HepG2 (cell line): Measurements from ENCODE around the gene ELAPOR1. TPM values are rescaled to one million over a fixed set of nuclear protein-coding genes. Genes with fewer than 3 reads are reported as not detected.

Experiments used
- AKAP8 ChIP-seq: sonication (generic); formaldehyde crosslinking; IDR thresholded peaks from 2 replicates; pipeline ENCODE4 v1.5.1; 2020; ENCODE audit warnings: mild to moderate bottlenecking, missing genetic modification reagents
- ELF3 ChIP-seq: IDR thresholded peaks from 2 replicates; pipeline ENCODE4 v1.6.1; 2016; ENCODE audit warnings: missing genetic modification reagents, missing compliant biosample characterization
- FOXK1 ChIP-seq: sonication (generic); formaldehyde crosslinking; IDR thresholded peaks from 2 replicates; pipeline ENCODE4 v1.4.0; 2020; ENCODE audit warnings: low read depth, missing genetic modification reagents, borderline replicate concordance
- HDAC2 ChIP-seq: sonication (generic); formaldehyde crosslinking; IDR thresholded peaks from 2 replicates; pipeline ENCODE4 v1.4.0; 2020; ENCODE audit warnings: missing genetic modification reagents
- MEF2D ChIP-seq: sonication (generic); formaldehyde crosslinking; IDR thresholded peaks from 2 replicates; pipeline ENCODE4 v1.5.1; 2020; ENCODE audit warnings: mild to moderate bottlenecking, missing genetic modification reagents
- POGZ ChIP-seq: sonication (generic); formaldehyde crosslinking; IDR thresholded peaks from 2 replicates; pipeline ENCODE4 v1.4.0; 2020; ENCODE audit warnings: mild to moderate bottlenecking, missing genetic modification reagents
- RARA ChIP-seq: IDR thresholded peaks from 2 replicates; pipeline ENCODE4 v1.6.1; 2016; ENCODE audit warnings: missing genetic modification reagents, missing compliant biosample characterization
- XRCC5 ChIP-seq: fragments of 200-400 bp; formaldehyde crosslinking; optimal IDR thresholded peaks from 2 replicates; pipeline ENCODE3; 2017; ENCODE audit warnings: mild to moderate bottlenecking, low read length
- ZNF317 ChIP-seq: sonication (generic); formaldehyde crosslinking; IDR thresholded peaks from 2 replicates; pipeline ENCODE4 v1.5.0; 2020; ENCODE audit warnings: mild to moderate bottlenecking, missing genetic modification reagents
- ZNF343 ChIP-seq: sonication (generic); formaldehyde crosslinking; IDR thresholded peaks from 2 replicates; pipeline ENCODE4 v1.4.0; 2020; ENCODE audit warnings: mild to moderate bottlenecking, missing genetic modification reagents
- ZNF75D ChIP-seq: sonication (generic); formaldehyde crosslinking; IDR thresholded peaks from 2 replicates; pipeline ENCODE4 v1.8.1; 2023; ENCODE audit warnings: missing genetic modification reagents, mild to moderate bottlenecking, borderline replicate concordance
- polyA plus RNA-seq, 8 experiments: library from polyadenylated mRNA; depleted of rRNA in 3 of 8; stranded (reverse) in 7 of 8; unstranded in 1 of 8; fragments of >200 nt; fragmentation: Illumina TruSeq in 4 of 8; extraction: Trizol in 4 of 8; gene quantifications; 2 replicates each; pipeline versions ENCODE4 v1.2.1 to v1.2.3, GENCODE V29; 2011 to 2016; ENCODE audit warnings: low read depth in 4 of 8, missing spikeins in 1 of 8, mixed read lengths in 1 of 8; ENCODE audit not compliant: insufficient read depth in 1 of 8
- total RNA-seq, 5 experiments: library from RNA; depleted of rRNA; stranded (reverse); fragments of >200 nt; fragmentation: Illumina TruSeq; extraction: Trizol; gene quantifications; 2 replicates each; pipeline ENCODE4 v1.2.3, GENCODE V29; 2016; ENCODE audit warnings: low read depth in 1 of 5
- TF ChIP-seq, protein P1 (sequence below): IDR thresholded peaks from 2 replicates; pipeline ENCODE4 v1.6.1; 2018; ENCODE audit warnings: missing genetic modification reagents, mild to moderate bottlenecking, missing compliant biosample characterization
- TF ChIP-seq, protein P2 (sequence below): sonication (generic); formaldehyde crosslinking; conservative IDR thresholded peaks from 2 replicates; pipeline ENCODE4 v1.4.0; 2020; ENCODE audit warnings: mild to moderate bottlenecking, missing genetic modification reagents, moderate library complexity
- TF ChIP-seq, protein P3 (sequence below): fragments of 450-650 bp; IDR thresholded peaks from 2 replicates; pipeline ENCODE4 v1.6.1; 2016
- TF ChIP-seq, protein P4 (sequence below): sonication (generic); formaldehyde crosslinking; IDR thresholded peaks from 2 replicates; pipeline ENCODE4 v1.4.0; 2020; ENCODE audit warnings: low read depth, mild to moderate bottlenecking, missing genetic modification reagents
- TF ChIP-seq, protein P5 (sequence below): sonication (generic); formaldehyde crosslinking; IDR thresholded peaks from 2 replicates; pipeline ENCODE4 v1.4.0; 2020; ENCODE audit warnings: missing genetic modification reagents
- TF ChIP-seq, protein P6 (sequence below): sonication (generic); formaldehyde crosslinking; IDR thresholded peaks from 2 replicates; pipeline ENCODE4 v1.8.0; 2022; ENCODE audit warnings: missing genetic modification reagents, mild to moderate bottlenecking, moderate library complexity, borderline replicate concordance

ELAPOR1 gene
- total and polyA plus RNA-seq, 2 of the 13 experiments (the other 11 are each of a cell fraction or from before 2014, with no cell fraction given) = 0.13 to 0.20 TPM

DNA sequence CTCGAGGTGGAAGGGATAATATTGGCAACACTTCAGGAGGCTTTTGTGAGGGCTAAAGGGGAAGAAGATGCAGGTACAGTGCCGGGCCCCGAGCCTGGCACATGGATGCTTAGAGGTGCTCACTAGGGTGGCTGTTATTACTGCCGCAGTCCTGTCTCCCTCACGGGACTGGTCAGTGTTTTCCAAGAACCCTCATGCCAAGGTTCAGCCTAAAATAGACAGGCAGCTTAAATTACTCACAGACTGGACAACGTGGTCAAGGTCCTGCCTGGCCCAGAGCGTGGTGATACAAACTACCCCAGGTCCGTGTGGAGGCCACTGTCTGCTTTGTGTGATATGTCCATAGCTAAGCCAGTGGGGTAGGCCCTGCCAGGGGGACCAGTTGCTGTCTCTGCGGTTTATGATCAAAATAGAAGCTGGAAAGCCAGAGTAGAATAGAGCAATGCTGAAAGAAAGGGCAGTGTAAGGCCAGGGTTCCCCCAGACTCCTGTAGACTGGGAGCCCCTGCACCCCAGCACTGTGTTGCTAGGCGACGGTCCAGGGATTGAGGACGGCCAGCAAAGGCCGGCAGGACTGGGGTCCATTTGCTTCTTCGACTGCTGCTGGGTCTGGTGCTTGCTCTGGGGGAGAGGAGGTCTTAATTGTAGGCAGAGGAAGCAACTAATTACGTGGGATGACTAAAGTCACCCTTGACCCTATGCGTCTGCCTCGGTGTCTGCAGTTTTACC is 36.1 kb downstream of the ELAPOR1 start (continued):
- TF ChIP-seq, protein P1, sequence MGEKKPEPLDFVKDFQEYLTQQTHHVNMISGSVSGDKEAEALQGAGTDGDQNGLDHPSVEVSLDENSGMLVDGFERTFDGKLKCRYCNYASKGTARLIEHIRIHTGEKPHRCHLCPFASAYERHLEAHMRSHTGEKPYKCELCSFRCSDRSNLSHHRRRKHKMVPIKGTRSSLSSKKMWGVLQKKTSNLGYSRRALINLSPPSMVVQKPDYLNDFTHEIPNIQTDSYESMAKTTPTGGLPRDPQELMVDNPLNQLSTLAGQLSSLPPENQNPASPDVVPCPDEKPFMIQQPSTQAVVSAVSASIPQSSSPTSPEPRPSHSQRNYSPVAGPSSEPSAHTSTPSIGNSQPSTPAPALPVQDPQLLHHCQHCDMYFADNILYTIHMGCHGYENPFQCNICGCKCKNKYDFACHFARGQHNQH (CRISPR knock-in tag) = no peak
- no peak for TF ChIP-seq ZNF75D (CRISPR knock-in tag)
- TF ChIP-seq HDAC2 (CRISPR knock-in tag) = peak; percentile 33; the same call in 1 of the 2 replicates
- TF ChIP-seq, protein P2, sequence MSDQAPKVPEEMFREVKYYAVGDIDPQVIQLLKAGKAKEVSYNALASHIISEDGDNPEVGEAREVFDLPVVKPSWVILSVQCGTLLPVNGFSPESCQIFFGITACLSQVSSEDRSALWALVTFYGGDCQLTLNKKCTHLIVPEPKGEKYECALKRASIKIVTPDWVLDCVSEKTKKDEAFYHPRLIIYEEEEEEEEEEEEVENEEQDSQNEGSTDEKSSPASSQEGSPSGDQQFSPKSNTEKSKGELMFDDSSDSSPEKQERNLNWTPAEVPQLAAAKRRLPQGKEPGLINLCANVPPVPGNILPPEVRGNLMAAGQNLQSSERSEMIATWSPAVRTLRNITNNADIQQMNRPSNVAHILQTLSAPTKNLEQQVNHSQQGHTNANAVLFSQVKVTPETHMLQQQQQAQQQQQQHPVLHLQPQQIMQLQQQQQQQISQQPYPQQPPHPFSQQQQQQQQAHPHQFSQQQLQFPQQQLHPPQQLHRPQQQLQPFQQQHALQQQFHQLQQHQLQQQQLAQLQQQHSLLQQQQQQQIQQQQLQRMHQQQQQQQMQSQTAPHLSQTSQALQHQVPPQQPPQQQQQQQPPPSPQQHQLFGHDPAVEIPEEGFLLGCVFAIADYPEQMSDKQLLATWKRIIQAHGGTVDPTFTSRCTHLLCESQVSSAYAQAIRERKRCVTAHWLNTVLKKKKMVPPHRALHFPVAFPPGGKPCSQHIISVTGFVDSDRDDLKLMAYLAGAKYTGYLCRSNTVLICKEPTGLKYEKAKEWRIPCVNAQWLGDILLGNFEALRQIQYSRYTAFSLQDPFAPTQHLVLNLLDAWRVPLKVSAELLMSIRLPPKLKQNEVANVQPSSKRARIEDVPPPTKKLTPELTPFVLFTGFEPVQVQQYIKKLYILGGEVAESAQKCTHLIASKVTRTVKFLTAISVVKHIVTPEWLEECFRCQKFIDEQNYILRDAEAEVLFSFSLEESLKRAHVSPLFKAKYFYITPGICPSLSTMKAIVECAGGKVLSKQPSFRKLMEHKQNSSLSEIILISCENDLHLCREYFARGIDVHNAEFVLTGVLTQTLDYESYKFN (CRISPR knock-in tag) = peak; percentile 57
- TF ChIP-seq FOXK1 (CRISPR knock-in tag) = no peak
- TF ChIP-seq ZNF343 (CRISPR knock-in tag) = no peak
- no peak for TF ChIP-seq POGZ (CRISPR knock-in tag)
- no peak for TF ChIP-seq ELF3 (CRISPR knock-in tag)
- TF ChIP-seq, protein P3, sequence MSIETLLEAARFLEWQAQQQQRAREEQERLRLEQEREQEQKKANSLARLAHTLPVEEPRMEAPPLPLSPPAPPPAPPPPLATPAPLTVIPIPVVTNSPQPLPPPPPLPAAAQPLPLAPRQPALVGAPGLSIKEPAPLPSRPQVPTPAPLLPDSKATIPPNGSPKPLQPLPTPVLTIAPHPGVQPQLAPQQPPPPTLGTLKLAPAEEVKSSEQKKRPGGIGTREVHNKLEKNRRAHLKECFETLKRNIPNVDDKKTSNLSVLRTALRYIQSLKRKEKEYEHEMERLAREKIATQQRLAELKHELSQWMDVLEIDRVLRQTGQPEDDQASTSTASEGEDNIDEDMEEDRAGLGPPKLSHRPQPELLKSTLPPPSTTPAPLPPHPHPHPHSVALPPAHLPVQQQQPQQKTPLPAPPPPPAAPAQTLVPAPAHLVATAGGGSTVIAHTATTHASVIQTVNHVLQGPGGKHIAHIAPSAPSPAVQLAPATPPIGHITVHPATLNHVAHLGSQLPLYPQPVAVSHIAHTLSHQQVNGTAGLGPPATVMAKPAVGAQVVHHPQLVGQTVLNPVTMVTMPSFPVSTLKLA = no peak
- TF ChIP-seq RARA = peak; percentile 34; the same call in 1 of the 2 replicates
- TF ChIP-seq, protein P4, sequence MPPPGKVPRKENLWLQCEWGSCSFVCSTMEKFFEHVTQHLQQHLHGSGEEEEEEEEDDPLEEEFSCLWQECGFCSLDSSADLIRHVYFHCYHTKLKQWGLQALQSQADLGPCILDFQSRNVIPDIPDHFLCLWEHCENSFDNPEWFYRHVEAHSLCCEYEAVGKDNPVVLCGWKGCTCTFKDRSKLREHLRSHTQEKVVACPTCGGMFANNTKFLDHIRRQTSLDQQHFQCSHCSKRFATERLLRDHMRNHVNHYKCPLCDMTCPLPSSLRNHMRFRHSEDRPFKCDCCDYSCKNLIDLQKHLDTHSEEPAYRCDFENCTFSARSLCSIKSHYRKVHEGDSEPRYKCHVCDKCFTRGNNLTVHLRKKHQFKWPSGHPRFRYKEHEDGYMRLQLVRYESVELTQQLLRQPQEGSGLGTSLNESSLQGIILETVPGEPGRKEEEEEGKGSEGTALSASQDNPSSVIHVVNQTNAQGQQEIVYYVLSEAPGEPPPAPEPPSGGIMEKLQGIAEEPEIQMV = peak; percentile 48; the same call in 1 of the 2 replicates
- TF ChIP-seq AKAP8 (CRISPR knock-in tag) = no peak
- no peak for TF ChIP-seq ZNF317
- no peak for TF ChIP-seq XRCC5
- TF ChIP-seq, protein P5, sequence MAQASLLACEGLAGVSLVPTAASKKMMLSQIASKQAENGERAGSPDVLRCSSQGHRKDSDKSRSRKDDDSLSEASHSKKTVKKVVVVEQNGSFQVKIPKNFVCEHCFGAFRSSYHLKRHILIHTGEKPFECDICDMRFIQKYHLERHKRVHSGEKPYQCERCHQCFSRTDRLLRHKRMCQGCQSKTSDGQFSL (CRISPR knock-in tag) = no peak
- TF ChIP-seq MEF2D = peak; percentile 98
- TF ChIP-seq, protein P6, sequence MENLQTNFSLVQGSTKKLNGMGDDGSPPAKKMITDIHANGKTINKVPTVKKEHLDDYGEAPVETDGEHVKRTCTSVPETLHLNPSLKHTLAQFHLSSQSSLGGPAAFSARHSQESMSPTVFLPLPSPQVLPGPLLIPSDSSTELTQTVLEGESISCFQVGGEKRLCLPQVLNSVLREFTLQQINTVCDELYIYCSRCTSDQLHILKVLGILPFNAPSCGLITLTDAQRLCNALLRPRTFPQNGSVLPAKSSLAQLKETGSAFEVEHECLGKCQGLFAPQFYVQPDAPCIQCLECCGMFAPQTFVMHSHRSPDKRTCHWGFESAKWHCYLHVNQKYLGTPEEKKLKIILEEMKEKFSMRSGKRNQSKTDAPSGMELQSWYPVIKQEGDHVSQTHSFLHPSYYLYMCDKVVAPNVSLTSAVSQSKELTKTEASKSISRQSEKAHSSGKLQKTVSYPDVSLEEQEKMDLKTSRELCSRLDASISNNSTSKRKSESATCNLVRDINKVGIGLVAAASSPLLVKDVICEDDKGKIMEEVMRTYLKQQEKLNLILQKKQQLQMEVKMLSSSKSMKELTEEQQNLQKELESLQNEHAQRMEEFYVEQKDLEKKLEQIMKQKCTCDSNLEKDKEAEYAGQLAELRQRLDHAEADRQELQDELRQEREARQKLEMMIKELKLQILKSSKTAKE (CRISPR knock-in tag) = no peak; the same call in 1 of the 2 replicates
